Mammary epithelial cell (primary cell): Measurements from ENCODE around the gene MOG.

Experiments used
- CTCF ChIP-seq, 2 donors: IDR thresholded peaks in 1 of 2; conservative IDR thresholded peaks in 1 of 2; 2 replicates each; pipeline ENCODE4 v1.5.1; 2011 to 2012; ENCODE audit warnings: inconsistent platforms in 2 of 2, low read length in 2 of 2, mild to moderate bottlenecking in 2 of 2, control low read depth in 1 of 2, low read depth in 1 of 2; ENCODE audit not compliant: insufficient read depth in 1 of 2; ENCODE audit errors: extremely low read depth in 1 of 2
- EZH2 ChIP-seq: IDR thresholded peaks from 2 replicates; pipeline ENCODE4 v1.6.1; 2012; ENCODE audit warnings: low read length, inconsistent platforms, borderline replicate concordance

DNA sequence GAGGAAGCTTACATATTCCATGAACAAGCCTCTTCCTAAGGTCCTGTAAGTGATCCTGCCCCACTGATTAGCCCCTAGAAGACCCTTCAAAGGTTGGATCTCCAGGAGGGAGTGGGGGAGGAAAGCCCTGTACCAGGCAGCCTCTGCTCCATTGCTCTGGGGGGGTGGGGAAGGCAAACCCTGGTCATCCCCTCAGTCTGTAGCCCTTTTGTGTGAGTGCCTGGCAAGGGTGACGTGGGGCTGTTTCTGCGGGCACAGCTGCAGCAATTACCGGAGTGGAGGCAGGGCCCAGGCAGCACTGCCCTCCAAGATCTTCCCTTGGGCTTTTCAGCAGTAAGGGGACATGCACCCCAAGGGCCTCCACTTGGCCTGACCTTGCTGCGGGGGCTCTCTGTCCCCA lies at the start of gene MOG:
- TF ChIP-seq EZH2 (no peak), CTCF (conservative IDR thresholded peaks at IDR 0.05 in 1 of 2, IDR thresholded peaks at IDR 0.05 in 1 of 2; ENCODE audit: extremely low read depth in 1 of 2, insufficient read depth in 1 of 2, low read depth in 1 of 2, low read length in 2 of 2) (no peak)
